DOHH2 (cell line): ENCODE results near the gene COL2A1.

Source experiments
- CTCF ChIP-seq: fragments of 200-600 bp; sonication (generic); IDR thresholded peaks from one replicate; pipeline ENCODE4 v1.5.1; 2014; ENCODE audit warnings: antibody characterized with exemption, mild to moderate bottlenecking, low read depth, low read length; ENCODE audit not compliant: poor library complexity, severe bottlenecking
- EZH2phosphoT487 ChIP-seq: fragments of 200-600 bp; sonication (generic); IDR thresholded peaks from 2 replicates; pipeline ENCODE4 v1.6.1; 2017; ENCODE audit warnings: borderline replicate concordance, mild to moderate bottlenecking, antibody characterized with exemption, low read length, moderate library complexity, mixed read lengths

GRCh38 chr12:48013287-48013686 is 9.0 kb upstream of the COL2A1 start:
- no peak for TF ChIP-seq CTCF
- no peak for TF ChIP-seq EZH2phosphoT487
